ENCODE results near the gene SLC45A1.

The SLC45A1 gene

GRCh38 chr1:8352886-8353785 is 35.2 kb downstream of the SLC45A1 start:
- no peak for DNase-seq (ENCODE audit: low read depth)

GRCh38 chr1:8354038-8354437 is 36.1 kb downstream of the SLC45A1 start:
- DNase-seq (ENCODE audit: low read depth) = no peak

- no peak for DNase-seq (ENCODE audit: low read depth)
Observed at GRCh38 chr1:8355439-8356255, 37.7 kb downstream of the SLC45A1 start.

GRCh38 chr1:8356256-8357209 is 38.6 kb downstream of the SLC45A1 start:
- DNase-seq (ENCODE audit: low read depth) = no peak

- no peak for DNase-seq (ENCODE audit: low read depth)
Observed at GRCh38 chr1:8357329-8358101, 39.6 kb downstream of the SLC45A1 start.

GRCh38 chr1:8358241-8358896 is 40.5 kb downstream of the SLC45A1 start:
- DNase-seq (ENCODE audit: low read depth) = no peak

- no peak for DNase-seq (ENCODE audit: low read depth)
Observed at GRCh38 chr1:8358897-8359616, 41.1 kb downstream of the SLC45A1 start.

- DNase-seq (ENCODE audit: low read depth) = no peak
Observed at GRCh38 chr1:8359617-8360481, 41.9 kb downstream of the SLC45A1 start.

GRCh38 chr1:8360493-8361197 is 42.7 kb downstream of the SLC45A1 start:
- DNase-seq (ENCODE audit: low read depth) = no peak

- no peak for DNase-seq (ENCODE audit: low read depth)
Observed at GRCh38 chr1:8361198-8361849, 43.4 kb downstream of the SLC45A1 start.

GRCh38 chr1:8362701-8363101 is 44.8 kb downstream of the SLC45A1 start:
- DNase-seq (ENCODE audit: low read depth) = no peak

- no peak for DNase-seq (ENCODE audit: low read depth)
Observed at GRCh38 chr1:8363186-8363766, 45.4 kb downstream of the SLC45A1 start.

- DNase-seq (ENCODE audit: low read depth) = no peak
Observed at GRCh38 chr1:8363767-8364301, 45.9 kb downstream of the SLC45A1 start.

GRCh38 chr1:8364528-8365442 is 46.9 kb downstream of the SLC45A1 start:
- no peak for DNase-seq (ENCODE audit: low read depth)

- DNase-seq (ENCODE audit: low read depth) = no peak
Observed at GRCh38 chr1:8365661-8366362, 47.9 kb downstream of the SLC45A1 start.

Data from iris pigment epithelial cell (primary cell).